Activated CD8-positive, alpha-beta memory T cell treated with anti-CD3 and anti-CD28 coated beads, Interleukin-2, amount 50 U/mL, for 1 hour (primary cell): ENCODE results near the gene NTMT2.

ENCODE experiments used
- DNase-seq: peaks from one replicate; pipeline ENCODE4 v3.0.0-alpha.2; 2020; ENCODE audit errors: extremely low read depth

The NTMT2 gene

DNA sequence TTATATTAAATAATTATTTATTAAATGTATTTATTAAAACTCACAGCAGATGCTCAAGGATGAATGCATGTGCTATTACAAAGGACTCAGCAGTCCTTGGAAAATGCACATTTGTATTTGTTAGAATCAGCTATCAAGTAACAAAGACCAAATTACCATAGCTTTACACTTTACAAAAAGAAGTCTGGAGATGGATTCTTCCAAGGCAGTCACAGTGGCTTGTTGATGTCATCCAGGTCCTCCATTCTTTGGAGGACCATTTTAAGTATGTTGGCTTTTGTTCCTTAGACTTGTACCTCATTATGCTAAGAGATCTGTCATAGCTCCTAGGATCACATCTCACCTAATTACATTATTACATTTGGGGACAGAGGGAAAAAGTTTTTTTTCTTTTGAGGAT, 63.4 kb downstream of the NTMT2 start:
- no peak for DNase-seq

DNA sequence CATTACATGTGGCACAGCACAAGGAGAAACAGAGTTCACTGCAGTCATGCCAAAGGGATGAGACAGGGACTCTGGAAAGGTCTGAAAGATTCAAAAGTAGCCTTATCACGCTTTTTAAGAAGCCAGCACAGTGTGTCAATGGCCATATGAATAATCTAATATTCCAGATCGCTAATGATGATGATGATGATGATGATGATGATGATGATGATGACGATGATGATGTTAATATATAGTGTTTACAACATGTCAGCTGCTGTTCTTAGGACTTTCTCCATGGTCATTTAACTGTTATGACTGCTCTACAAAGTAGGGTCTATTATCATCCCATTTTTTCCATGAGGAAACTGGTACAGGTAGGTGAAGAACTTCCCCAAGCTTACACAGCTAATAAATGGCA, 64.4 kb downstream of the NTMT2 start:
- no peak for DNase-seq

DNA sequence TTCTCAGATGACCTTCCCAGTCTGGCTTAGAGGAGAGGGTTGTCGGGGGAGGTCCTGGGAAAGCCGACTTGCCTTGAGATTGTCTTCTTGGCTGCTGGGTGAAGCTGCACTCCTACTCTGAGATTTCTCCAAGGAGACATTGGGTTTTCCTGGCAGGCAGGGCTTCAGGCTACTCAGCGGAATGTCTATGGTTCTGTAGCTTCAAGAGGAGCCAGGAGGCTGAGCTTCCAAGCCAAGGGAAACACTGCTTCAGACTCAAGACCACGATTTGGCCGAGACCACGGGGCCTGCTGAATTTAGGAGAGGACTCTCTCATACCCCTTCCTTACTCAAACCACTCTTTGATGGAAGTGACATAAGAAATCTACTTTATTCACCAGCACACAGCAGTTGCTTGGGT, 67.8 kb downstream of the NTMT2 start:
- DNase-seq, result no peak

DNA sequence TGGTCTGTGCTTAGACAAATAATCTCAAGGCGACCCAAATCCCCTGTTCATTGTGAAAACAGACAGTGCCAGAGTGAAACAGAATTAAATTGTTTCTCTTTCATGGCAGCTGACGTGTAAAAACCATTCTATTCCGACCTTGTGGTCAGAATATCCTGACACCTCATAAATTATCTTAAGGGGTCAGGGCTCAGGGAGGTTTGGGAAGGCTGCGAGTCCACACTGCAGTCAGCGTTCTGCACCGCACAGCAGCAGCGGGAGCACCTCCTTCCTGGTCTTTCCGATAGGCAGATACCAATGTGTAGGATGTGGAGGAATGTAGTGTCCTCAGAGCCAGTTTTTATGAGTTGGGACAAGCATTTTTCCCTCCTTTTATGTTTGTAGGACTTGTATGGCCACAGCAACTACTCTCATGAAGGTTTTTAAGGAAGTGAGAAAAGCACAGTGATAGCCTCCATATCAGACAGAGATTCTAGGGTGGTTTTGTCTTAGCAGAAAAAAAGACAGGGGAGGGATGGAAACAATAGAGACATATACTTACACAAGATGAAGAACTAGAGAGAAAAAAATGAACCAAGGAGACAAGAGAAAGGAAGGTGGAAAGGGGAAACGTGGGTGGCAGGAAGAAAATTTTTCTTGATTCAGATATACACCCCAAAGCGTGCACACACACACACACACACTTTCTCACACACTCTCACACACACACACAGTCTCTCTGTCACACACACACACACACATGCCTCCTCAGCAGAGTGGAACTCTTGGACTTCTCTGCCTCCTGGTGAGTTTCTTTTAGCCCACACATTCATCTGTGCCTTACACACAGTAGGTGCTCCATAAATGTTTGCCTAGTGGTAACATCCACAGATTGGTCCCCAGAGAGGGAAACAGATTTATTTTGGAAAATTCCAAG, 68.6 kb downstream of the NTMT2 start:
- DNase-seq, result no peak

DNA sequence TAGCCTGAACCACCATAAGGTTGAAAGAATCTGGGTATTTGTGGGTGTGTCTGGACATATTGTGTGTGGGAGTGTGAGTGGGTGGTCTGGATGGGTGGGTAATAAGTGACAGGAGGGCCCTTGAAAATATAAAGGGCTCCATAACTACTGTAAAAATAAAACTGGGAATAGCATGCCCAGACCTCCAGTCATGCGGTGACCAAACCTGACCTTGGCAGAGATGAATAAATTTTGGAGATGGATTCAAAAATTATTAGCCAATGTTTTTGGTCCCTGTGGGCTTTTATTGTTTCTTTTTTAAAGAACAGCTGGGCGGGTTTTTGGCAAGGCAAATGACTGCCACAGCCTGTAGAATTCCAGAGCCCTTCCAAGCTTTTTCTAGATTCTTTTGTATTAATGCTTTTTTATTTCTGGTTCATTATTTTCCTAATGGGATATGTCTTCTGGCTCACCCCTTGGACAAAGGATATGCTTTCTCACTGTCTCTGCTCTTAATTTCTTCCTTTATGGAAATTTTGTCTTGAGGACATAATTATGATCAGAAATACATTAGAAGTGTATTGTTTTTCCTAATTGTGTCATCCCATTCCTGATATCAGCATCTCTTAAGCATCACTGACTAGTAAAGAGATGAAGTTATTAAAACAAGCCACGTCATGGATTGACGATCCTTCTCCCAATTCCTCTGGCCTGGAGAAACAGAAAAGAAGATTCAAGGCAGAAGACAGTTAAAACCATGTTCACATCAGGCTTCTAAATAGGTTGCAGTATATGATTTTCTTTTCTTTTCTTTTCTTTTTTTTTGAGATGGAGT, 69.5 kb downstream of the NTMT2 start:
- no peak for DNase-seq

DNA sequence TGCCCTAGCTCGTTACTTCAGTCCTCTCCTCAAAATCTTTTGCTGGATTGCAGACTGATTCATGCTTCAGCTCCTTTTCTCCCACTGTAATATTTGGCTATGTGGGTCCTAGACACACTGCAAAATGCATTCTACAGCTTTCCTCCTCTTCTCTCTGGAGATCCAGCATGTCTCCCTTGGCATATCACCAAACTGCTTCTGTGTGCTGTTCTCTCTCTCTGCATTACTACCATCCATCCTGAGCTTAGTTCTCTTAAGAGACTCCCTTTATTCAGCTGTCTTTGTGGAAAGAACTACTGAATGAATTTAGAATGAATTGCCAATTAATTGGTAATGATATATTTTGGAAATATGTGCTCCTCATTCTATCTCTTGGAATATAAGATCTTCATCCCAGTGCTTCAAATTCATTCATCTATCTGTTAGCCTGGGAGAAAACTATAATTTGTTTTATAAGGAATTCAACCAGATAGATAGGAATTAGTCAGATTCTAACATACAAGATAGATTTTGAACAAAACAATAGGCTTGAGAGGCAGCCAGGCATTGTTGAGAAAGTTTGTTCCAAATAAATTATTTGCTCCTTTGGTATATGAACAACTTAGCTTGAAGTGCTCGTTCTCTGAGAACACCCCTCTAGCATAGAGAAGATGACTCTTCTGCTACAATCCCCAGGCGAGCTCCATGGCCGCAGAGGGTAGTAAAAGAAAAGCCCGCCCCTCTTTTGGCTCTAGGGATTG, 71.9 kb downstream of the NTMT2 start:
- DNase-seq, result no peak

DNA sequence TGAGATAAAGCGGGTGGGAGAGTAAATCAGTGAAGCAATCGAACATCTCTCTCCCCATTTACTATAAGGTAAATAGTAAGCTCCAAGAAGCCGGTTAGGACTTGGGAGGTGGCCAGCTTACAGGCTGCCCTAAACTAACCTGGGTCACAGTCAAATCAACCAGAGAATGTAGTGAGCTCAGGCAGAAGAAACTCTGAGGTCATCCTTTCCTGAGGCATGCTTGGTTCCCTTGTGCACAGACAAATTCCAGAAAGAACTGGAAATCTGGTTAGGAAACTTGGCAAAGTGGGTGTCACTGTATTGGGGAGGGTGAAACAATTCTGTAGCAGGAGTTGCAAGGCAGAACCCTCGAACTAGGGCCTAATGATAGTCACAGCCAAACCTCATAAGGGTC, 72.5 kb downstream of the NTMT2 start:
- no peak for DNase-seq
